ENCODE measurements around the gene MEGF11.

MEGF11 gene

GRCh38 chr15:66220601-66221000, 32.9 kb downstream of the MEGF11 start:
- no peak overlapping the region for H3K4me3 Mint-ChIP-seq
- H3K27me3 Mint-ChIP-seq (ENCODE audit: low read depth): peaks cover 7% of the 10 kb centered on the region
- peaks cover 16% of the 10 kb centered on the region for H3K4me1 Mint-ChIP-seq
- no peak for TF ChIP-seq CTCF (IDR thresholded peaks at IDR 0.05; ENCODE audit: unreplicated experiment in 3 of 3)
- no peaks in the 10 kb centered on the region for H3K36me3 Mint-ChIP-seq (ENCODE audit: low read depth)
- H3K9me3 Mint-ChIP-seq: no peaks in the 10 kb centered on the region
- no peak overlapping the region for H3K27ac Mint-ChIP-seq

DNA sequence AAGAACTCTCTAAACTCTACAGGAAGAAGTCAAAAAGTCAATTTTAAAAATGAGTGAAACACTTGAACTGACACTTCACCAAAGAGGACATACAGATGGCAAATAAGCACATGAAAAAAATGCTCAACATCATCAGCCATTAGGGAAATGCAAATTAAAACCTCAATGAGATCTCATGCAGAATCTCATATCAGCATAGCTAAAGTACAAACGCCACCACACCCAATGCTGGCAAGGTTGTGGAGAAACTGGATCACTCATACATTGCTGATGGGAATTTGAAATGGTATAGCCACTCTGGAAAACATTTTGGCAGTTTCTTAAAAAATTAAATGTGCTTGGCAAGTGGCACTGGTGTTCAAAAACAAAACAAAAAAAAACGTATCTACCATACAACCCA, 34.2 kb downstream of the MEGF11 start:
- Mint-ChIP-seq H3K36me3 (ENCODE audit: low read depth) (no peaks in the 10 kb centered on the region), H3K4me1 (peaks cover 16% of the 10 kb centered on the region), H3K4me3 (no peak overlapping the region), H3K27me3 (ENCODE audit: low read depth) (peaks cover 9% of the 10 kb centered on the region), H3K27ac (no peak overlapping the region), H3K9me3 (no peaks in the 10 kb centered on the region)
- TF ChIP-seq CTCF (IDR thresholded peaks at IDR 0.05; ENCODE audit: unreplicated experiment in 3 of 3): no peak

DNA sequence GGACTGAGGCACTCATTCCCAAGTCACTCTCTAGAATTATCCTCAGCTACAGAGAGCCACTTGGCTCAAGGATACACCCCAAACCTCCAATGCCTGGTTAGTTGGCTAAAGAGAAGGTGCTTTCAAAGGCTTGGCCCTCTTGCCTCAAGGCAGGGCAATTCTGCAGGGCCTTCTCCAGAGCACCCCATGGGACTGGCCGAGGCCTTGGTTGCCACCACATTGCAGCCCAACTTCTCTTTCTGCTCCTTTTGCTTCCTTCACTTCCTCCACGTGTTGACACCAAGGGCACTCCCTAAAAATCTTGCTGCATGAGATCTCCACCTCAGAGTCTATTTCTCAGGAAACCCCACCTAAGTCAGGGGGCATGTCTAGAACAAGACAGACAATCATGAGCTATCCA, 36.7 kb downstream of the MEGF11 start:
- Mint-ChIP-seq H3K9me3 (no peaks in the 10 kb centered on the region), H3K27me3 (ENCODE audit: low read depth) (peaks cover 12% of the 10 kb centered on the region), H3K27ac (no peak overlapping the region), H3K4me3 (no peak overlapping the region), H3K4me1 (peaks cover 9% of the 10 kb centered on the region), H3K36me3 (ENCODE audit: low read depth) (no peaks in the 10 kb centered on the region)
- no peak for TF ChIP-seq CTCF (IDR thresholded peaks at IDR 0.05; ENCODE audit: unreplicated experiment in 3 of 3)

DNA sequence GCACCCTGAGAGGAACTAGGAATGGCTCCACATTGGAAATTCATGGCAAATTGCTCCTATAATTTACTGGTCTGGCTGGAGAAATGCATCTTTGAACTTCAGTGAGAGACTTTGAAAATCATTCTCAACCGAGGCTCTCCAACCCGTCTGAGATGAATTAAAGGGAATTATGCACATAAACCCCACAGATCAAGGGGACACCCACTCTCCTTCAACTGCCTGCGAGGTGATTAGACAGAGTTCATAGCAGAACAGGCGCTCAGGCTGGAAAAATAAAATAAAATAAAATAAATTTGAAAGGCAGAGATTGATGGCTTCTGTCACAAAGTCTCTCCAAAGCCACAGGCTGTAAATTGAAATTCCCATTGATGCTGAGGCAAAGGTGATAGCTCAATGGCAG, 37.7 kb downstream of the MEGF11 start:
- Mint-ChIP-seq H3K27ac (no peak overlapping the region), H3K4me1 (no peaks in the 10 kb centered on the region), H3K4me3 (no peak overlapping the region), H3K27me3 (ENCODE audit: low read depth) (peaks cover 5% of the 10 kb centered on the region), H3K36me3 (ENCODE audit: low read depth) (no peaks in the 10 kb centered on the region), H3K9me3 (no peaks in the 10 kb centered on the region)
- no peak for TF ChIP-seq CTCF (IDR thresholded peaks at IDR 0.05; ENCODE audit: unreplicated experiment in 3 of 3)

DNA sequence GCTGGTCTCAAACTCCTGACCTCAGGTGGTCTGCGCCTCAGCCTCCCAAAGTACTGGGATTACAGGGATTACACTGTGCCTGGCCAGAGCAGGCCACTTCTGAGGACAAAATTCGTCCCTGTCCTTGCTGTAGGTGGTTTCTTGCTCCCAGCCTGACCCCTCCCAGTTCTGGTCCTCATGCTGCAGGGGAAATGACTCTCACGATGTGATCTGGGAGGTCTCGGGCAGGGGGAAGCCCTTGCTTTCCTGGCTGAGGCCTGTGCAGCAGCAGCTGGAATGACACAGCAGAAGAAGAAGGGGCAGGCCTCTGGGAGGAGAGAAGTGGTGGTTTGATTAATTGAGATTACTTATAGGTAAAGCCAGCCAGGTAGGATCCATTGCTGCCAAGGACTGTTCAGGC, 39.3 kb downstream of the MEGF11 start:
- H3K36me3 Mint-ChIP-seq (ENCODE audit: low read depth): no peaks in the 10 kb centered on the region
- H3K27ac Mint-ChIP-seq: no peak overlapping the region

More for the DNA sequence above, 39.3 kb downstream of the MEGF11 start:
- peaks cover 8% of the 10 kb centered on the region for H3K27me3 Mint-ChIP-seq (ENCODE audit: low read depth)
- TF ChIP-seq CTCF (IDR thresholded peaks at IDR 0.05; ENCODE audit: unreplicated experiment in 3 of 3): no peak
- no peaks in the 10 kb centered on the region for H3K4me1 Mint-ChIP-seq
- H3K4me3 Mint-ChIP-seq: no peak overlapping the region
- H3K9me3 Mint-ChIP-seq: no peaks in the 10 kb centered on the region
